22Rv1 (cell line): Measurements from ENCODE around the gene INPP5A.

Experiments
- ZFX ChIP-seq: fragments of 450-650 bp; IDR thresholded peaks from 2 replicates; pipeline ENCODE4 v1.6.1; 2017; ENCODE audit warnings: antibody characterized with exemption, borderline replicate concordance
- TF ChIP-seq, protein P1 (sequence below): fragments of 450-650 bp; IDR thresholded peaks from 2 replicates; pipeline ENCODE4 v1.5.1; 2017; ENCODE audit warnings: mild to moderate bottlenecking

DNA sequence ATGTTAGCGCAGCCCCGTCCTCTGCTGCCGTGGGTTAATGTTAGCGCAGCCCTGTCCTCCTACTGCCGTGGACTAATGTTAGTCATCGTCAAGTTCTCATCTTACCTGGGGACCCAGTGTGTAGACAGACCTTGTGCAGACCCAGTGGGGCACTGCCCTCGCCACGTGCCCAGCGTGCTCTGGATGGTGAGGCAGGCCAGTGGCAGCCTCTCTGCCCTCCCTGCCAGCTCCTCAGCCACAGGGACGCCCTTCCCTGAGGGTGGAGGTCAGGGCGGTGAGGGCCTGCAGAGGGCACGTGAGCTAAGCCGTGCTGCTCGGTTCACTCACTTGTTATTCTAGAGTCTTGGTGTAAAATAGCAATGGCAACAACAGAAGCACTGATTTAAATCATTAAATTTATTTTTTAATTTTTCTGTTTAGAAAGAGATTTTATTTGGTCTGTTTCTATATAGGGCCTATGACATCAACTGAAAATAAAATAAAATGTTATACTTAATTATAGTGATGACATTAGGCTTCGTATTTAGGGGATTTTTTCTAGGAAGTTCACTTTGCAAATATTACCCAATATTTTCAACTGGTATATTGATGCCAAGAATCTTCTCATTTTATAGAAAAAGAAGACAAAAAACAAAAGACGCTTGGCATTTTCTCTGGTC, 199.9 kb downstream of the INPP5A start:
- TF ChIP-seq, protein P1, sequence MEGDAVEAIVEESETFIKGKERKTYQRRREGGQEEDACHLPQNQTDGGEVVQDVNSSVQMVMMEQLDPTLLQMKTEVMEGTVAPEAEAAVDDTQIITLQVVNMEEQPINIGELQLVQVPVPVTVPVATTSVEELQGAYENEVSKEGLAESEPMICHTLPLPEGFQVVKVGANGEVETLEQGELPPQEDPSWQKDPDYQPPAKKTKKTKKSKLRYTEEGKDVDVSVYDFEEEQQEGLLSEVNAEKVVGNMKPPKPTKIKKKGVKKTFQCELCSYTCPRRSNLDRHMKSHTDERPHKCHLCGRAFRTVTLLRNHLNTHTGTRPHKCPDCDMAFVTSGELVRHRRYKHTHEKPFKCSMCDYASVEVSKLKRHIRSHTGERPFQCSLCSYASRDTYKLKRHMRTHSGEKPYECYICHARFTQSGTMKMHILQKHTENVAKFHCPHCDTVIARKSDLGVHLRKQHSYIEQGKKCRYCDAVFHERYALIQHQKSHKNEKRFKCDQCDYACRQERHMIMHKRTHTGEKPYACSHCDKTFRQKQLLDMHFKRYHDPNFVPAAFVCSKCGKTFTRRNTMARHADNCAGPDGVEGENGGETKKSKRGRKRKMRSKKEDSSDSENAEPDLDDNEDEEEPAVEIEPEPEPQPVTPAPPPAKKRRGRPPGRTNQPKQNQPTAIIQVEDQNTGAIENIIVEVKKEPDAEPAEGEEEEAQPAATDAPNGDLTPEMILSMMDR: no peak
- TF ChIP-seq ZFX: no peak
